NCI-H460 (cell line): ENCODE results near the gene FSTL5. TPM values are rescaled to one million over a fixed set of nuclear protein-coding genes. Genes with fewer than 3 reads are reported as not detected.
"Not testable (repeated sequence)": the region's sequence is repeated elsewhere in the genome, so short reads cannot be mapped to it uniquely, and the experiment has no call there.

Experiments used
- DNase-seq: peaks from one replicate; pipeline ENCODE4 v3.0.0-alpha.2; 2016; ENCODE audit warnings: low read depth; ENCODE audit errors: extremely low read depth
- total RNA-seq: library from RNA; depleted of rRNA; stranded (reverse); fragments of >200 nt; shearing (Covaris generic); gene quantifications from 2 replicates; pipeline ENCODE4 v1.2.3, GENCODE V29; 2014

FSTL5 gene
- total RNA-seq, 1 experiment from 2014 or later: 0.02 TPM

DNA sequence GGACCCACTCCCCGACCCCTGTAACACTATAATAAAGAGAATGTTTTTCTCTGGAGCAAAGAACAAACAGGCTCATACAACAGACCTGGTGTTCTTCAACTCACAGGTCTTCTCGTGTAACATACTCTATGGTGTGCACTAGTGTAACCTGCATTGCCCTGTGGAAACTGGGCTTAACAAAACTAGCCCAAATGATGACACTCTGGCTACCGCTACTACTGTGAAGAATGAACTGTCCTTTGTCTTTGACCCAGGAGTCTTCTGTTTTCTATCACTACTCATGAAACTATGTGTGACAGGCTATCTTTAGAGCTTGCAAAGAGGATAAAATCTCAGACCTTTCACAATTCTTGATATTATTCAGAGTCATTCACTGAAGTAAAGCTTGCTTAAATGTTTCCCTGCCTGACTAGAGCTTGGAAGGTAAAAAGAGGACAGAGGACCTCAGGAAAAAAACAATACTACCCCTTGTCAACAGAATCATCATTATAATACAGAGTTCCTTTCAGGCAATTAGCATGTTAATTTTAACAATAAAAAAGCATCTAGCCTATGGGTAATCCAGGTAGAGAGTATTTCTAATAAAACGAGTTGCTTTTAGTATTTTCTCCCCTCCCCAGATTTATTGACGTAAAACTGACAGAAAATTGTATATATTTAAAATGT is 59.2 kb downstream of the FSTL5 start:
- no peak for DNase-seq

DNA sequence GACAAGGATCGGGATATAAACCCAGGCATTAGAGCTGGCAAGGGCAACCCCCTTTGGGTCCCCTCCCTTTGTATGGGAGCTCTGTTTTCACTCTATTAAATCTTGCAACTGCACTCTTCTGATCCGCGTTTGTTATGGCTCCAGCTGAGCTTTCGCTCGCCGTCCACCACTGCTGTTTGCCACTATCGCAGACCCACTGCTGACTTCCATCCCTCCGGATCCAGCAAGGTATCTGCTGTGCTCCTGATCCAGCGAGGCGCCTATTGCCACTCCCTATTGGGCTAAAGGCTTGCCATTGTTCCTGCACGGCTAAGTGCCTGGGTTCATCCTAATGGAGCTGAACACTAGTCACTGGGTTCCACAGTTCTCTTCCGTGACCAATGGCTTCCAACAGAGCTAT is 59.9 kb downstream of the FSTL5 start:
- not testable (repeated sequence) for DNase-seq

DNA sequence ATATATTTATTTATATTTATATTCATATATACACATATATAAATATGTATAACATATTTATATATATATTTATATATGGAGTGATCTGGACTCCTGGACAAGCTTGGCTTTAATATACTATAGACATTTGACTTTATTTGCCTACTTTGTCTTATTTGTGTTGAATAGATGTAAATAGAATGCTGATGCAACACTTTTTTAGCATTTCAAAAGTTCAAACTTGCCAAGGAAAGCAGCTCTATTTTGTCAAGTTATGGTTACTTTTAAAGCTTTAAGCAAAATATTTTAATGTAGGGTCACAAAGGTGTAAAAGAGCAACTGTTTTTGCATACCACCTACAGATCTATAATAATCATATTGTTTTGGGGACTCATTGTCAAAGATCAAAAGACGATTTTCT is 61.1 kb downstream of the FSTL5 start:
- no peak for DNase-seq

DNA sequence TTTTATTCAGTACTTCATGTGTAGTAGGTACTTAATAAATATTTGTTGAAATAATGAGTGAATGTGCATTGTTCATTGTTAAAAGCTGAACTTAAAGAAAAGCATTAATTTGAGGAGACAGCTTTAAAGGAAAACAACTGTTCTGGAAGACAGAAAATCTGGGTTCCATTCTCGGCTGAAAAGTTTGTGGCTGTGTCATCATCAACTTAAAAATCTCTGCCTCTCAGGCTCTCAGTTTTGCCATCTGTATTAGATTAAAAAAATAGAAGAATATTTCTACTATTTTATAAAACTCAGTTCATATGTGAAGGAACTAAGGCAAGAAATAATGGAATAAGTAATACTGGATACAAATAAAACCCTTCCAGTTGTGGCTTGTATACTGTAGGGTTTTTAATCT is 62.5 kb downstream of the FSTL5 start:
- no peak for DNase-seq

DNA sequence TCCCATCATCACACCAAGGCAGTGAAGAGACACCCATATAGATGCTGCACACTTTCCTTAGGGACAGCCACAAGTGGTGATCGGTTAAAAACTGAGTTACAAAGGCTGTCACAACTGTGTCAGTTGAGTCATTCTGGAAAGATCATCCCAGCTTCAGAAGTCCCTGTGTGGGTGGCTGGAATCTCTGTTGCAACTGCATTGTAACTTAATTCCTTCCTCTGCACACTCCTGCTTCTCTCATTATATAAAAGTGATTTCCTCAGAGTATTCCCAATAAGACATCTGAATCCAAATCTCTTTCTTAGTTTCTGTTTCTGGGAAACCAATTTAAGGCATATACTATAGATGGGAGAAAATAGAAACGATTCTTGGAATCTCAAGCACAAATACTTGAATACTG is 88.1 kb downstream of the FSTL5 start:
- no peak for DNase-seq

DNA sequence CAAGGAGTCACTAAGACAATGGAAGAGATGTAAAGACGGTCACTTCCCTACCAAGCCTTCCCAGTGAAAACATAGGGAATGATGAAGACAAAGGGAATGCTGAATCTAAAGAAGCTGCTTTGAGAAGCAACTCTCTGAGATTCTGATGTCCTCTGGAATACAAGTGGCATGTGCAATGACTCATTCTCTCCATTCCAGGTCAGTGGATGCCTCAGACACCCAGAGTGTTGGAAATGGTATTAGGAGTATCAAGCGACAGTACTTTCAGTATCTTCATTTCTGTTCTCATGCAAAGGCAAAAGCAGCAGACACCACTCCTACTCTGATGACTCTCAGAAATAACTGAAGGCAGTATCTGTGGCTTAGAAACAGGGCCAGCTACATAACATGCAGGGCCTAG is 102.6 kb downstream of the FSTL5 start:
- DNase-seq: no peak

DNA sequence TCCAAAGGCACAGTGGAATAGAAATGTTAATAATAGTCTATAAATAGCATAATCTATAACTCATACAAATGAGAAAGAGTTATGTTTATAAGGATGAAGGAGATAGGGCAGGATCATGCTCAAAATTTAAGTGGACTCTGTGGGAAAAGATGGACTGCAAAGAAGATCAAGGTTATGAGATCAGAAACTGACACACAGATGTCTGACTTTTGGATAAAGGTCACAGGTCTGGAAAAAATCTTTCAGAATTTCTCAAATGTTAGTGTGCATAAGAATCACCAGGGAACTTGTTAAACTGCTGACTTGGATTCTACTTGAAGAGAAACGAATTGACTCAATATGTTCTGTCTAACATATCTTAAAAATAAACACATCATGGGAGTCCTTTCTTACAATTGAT is 104.1 kb downstream of the FSTL5 start:
- no peak for DNase-seq

DNA sequence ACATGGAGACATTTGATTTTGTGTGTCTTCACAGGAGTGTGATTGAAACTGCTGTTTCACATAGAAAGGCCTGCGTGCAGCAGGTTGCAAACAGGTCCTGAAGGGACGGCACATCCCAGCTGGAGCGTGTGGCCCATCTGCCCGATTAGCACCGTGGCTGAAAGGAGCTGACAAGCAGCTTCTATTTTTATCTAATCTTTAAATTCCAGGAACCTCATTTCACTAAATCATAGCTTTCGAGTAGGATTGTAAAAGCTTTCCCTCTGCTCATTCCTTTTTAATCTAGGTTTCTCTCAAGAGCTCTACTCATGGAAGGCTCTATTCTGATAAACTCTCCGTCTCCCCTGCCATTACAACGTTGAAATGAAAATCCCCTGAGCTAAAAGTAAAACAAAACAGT is 106.8 kb downstream of the FSTL5 start:
- no peak for DNase-seq

DNA sequence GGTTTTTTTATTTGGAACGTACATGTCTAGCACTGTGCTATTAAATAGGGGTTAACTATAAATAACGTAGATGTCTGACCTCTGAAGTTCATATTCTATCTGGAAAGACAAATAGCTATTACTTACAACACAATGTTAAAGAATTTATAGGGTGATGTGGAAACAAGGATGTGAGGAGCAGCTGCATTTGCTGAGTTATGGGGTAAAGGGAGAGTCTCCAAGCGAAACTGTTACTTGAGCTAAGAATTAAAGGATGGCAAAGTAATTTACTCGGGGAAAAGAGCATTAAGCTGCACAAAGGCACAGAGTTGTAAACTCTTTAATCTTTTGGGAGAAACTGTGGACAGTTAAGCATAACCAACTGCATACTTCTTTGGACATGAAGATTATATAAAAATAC is 117.7 kb downstream of the FSTL5 start:
- no peak for DNase-seq

DNA sequence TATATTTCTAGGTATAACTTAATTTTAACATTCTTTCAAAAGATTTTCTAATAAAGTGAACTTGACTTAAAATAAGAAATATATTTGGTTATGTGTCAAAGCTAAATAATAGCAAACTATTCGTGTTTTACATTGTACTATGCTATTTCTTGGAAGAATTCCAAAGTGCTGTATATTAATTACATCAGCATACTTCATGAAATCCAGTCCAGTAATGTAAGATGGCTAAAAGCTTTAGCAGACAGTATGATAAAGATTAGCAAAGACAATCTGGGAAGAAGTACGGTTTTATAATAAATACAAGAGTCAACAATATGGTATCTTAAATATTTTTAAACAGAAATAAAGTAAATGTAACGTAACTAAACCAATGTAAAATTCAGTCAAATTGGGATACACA is 125.7 kb downstream of the FSTL5 start:
- DNase-seq: no peak

DNA sequence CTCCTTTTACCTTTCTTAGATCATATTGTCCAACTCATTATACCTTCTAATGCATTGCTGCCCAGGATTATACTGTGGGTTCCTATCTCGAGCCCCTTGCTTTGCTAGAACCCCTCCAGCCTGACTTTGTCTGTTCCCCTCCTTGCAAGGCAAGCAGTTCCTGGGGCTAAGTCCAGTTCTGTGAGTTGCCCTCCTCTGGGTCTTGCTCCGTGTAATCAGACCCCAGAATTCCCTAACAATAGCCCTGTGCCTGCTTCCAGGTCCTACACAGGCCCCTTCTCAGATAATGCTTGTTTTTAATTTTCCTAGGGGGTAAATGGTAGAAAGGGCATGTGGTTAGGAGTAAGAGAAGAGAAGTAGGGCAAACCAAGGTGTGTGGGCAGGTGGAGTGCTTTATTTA is 145.9 kb downstream of the FSTL5 start:
- DNase-seq: no peak

DNA sequence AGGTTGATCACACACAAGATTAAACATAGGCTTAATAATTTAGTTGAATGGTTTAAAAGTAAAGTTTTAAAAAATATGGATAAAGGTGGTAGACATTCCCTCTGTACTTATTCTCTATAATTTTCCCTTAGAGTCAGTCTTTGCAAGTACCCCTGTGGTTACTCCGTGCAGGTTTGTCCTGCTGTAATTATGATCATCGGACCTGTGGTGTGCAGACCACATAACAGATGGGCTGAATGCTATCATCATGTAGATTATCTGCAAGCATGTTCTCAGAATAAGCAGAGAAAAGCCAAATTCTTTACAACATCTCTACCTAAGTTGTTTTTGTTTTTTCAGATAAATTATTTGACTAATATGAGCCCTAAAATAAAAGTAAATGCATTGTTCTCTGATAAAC is 146.8 kb downstream of the FSTL5 start:
- no peak for DNase-seq

DNA sequence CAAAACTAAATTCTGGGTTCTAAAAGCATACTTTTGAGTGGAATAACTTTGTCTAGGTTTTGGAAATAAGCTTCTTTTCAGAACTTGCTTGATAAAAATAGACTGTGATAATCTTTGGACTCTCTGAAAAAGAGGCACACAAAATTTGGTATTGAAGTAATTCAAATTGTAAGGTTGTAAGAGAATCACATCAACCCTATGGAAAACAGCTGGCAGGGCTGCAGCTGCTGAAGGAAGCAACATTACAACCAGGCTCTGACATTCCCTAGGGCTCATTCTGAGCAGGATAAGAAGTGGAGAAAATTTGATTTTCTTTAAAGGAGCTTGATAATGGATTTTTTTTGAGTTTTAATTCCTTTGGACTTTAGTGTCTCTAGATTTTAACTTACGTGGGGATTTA is 147.6 kb downstream of the FSTL5 start:
- no peak for DNase-seq

DNA sequence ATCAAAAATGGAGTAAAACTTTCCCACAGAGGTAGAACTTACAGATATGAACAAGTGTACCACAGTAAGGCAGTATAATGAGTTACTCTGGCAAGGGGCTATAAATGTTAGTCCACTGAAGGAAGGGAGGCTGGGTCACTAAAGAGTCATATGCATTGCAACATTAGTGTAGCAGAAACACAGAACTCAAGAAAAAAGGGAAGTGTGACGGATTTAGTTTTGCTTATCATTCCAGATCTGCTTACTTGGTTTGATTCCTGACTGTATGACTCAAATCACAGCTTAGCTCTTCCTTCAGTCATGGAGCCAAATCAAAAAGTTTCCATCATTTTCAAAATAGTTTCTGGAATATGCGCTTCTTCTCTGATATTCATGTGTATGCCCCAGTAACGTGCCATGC is 148.7 kb downstream of the FSTL5 start:
- no peak for DNase-seq

DNA sequence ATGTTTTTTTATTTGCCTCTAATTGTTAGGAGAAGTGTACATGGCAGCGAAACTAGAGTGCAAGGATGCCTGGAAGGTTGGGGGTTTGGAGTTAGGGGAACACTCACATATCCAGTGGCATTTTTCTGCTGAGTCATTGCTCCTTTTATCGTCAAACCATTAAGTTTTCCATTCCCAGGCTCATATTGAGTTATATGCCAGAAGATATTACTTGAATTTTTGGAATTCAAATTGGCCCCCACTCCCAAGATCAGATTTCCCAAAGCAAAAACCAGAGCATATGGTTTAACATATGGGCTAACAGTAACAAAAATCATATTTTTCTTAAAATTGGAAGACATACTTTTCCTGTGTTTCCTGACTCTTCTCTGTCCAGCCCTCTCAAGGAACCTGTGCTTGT is 152.7 kb downstream of the FSTL5 start:
- DNase-seq: peak; percentile 17

DNA sequence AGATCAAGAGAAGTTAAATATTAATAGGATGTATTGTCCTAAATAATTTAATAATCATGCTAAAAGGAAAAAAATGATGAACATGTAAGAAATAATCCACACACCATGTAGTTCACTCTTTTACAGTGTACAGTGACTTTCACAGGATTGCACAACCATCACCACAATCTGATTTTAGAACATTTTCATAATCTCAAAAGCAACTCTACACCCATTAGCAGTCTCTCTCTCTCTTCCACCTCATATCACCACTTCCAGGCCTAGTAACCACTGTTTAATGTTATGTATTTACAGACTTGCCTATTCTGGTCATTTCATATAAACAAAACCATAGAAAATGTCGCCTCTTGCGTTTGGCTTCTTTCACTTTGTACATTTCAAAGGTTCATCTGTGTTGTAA is 153.4 kb downstream of the FSTL5 start:
- DNase-seq: no peak

DNA sequence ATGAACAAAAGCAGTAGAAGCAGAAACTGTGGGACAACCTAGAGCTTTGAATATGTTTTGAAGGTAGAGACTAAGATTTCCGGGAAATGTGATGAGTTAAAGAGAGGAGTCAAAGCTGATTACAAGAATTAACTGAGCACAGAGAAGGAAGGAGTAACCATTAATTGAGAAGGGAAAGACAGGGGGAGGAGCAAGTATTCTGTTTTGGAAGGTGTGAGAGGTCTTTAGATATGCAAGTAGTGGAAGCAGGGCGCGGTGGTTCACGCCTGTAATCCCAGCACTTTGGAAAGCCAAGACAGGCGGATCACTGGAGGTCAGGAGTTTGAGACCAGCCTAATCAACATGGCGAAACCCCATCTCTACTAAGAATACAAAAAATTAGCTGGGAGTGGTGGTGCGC is 171.5 kb downstream of the FSTL5 start:
- DNase-seq: no peak

DNA sequence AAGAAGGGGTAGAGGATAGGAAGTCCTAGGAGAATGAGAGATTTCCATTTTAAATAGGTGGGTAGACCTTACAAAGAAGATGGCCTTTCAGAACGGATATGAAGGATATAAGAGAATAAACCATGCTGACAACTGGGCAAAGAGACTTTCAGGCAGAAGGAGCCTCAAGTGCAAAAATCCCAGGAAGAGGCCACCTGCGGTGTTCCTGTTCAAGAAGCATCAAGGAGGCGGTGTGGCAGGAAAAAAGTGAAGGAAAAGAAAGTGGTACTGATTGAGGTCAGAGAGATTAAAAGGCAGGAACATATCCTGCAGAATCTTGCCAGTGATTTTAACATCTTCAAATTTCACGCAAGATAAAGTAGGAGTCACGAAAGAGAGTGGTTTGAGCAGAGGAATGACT is 172.0 kb downstream of the FSTL5 start:
- DNase-seq: no peak

DNA sequence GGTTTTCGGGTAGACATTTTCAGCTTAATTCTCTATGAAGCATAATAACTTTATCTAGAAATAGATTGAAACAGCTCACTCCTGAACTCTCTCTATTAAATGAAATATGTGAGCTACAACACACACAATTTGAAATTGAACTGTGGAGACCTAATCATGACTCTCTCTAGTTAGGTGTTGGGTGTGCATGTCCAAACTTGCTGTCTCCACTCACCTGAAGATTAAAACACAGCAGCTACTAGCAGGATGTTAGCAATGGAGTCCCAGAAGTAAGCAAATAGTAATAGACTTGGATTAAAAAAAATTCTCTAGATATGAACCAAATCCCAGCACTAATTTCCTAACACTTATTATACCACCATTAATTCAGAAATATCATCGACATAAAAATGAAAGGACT is 173.1 kb downstream of the FSTL5 start:
- DNase-seq: no peak

DNA sequence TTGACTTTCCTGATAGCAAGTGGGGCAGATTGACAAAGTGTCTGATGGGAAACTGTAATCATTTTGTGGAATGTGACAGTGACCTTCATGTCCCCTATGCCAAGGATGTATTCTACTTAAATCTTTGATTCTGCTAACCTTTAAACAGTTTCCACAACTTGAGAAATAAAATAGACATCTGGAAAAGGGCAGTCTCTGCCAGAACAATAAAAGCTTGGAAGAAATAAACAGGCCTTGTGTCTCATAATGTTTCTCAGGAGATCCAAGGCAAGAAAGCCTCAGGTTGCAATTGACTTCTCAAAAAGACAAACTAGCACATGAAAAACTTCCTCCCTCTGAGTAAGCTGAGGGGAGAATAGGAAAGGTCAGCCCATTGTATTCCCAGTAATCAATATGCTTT is 174.9 kb downstream of the FSTL5 start:
- no peak for DNase-seq

DNA sequence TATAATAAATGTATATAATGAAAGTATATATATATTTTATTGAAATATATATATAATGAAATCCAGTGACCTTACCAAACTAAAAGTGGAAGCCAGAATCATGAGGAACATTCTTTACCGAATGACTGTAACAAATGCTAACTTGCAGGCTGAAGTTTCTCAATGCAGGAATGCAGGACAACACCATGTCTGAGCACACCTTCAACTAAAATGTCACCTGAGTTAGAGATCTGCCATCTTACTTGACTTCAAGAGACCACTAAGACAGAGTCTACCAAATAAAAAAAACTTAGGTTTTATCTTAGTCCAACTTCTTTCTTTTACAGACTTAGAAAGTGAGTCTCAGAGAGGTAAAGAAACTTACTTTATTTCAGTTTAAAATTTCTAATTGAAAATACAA is 176.2 kb downstream of the FSTL5 start:
- no peak for DNase-seq

DNA sequence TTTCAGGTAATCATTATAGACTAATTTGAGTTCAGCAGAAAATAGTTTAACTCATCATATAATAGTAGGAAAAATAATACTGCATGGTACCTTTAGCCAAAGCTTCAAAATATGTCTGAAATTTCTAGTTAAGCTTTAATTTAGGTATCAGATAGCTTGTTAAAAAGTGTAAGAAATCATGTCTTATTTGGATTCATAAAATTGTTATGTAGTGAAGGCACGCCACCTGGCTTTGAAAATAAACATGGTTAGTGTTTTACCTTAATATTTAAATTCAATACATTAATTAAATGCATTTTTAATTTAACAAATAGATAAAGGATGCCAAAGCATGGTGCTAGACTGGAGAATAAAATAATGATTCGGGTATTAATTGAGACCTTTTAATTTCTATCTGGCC is 211.4 kb downstream of the FSTL5 start:
- DNase-seq: no peak

DNA sequence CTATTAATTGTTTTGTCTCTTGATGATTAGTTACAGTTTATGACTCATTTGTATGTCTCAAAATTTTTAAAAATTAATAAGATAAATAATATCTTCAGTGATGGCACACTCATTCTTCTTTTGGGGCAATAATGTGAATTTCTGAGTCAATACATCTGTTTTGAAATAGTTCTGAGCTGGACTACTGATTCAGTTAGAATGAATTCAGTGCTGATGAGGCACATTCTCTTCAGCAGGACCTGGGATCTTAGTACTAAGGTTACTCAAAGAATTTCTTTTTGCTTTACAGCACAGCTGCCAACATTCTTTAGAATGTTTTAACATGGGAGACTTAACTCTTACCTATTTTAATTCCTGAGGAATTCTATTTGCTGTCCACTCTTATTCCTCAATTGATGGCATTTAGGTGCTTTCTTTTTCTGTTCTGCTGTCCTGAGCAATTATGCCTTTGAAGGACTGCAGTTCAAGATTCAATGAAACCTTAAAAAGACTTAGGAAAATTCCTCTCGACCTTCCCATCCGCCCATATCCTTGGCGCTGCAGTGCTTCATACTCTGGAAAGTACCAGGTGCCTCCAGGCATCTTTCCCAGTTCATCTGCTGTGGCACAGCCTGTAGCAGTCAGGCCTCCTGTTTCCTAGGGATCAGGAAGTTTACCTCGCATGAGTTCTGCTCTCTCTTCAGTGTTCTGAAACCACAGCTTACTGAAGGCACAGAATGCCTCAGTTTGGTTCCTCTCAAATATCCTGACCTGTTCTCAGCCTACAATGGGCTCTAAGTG is 213.7 kb downstream of the FSTL5 start:
- DNase-seq: no peak
